OCI-LY1 (cell line): Measurements from ENCODE around the gene MRPL47.

Experiments used
- H2AFZ ChIP-seq: fragments of 200-600 bp; sonication (generic), shearing (Covaris generic); 2 replicates; pipeline ENCODE4 v1.6.0; 2014; ENCODE audit warnings: antibody characterized with exemption, mild to moderate bottlenecking, low read length
- H3F3A ChIP-seq: fragments of 200-600 bp; sonication (generic), shearing (Covaris generic); 2 replicates; pipeline ENCODE4 v1.6.0; 2014; ENCODE audit warnings: mild to moderate bottlenecking, antibody characterized with exemption, low read length, moderate library complexity; ENCODE audit not compliant: insufficient read depth
- H3K27ac ChIP-seq: fragments of 200-600 bp; sonication (generic); 2 replicates; pipeline ENCODE4 v1.5.1; 2014; ENCODE audit warnings: low read length, mixed run types, mild to moderate bottlenecking, low read depth; ENCODE audit not compliant: poor library complexity, severe bottlenecking
- H3K27me3 ChIP-seq: fragments of 200-600 bp; sonication (generic); 2 replicates; pipeline ENCODE4 v1.6.0; 2014; ENCODE audit warnings: antibody characterized with exemption, mild to moderate bottlenecking, low read length, moderate library complexity; ENCODE audit not compliant: insufficient read depth
- H3K36me3 ChIP-seq: fragments of 200-600 bp; sonication (generic); 2 replicates; pipeline ENCODE4 v1.6.1; 2014; ENCODE audit warnings: mild to moderate bottlenecking, antibody characterized with exemption, low read length, moderate library complexity, mixed read lengths; ENCODE audit not compliant: insufficient read depth
- H3K4me1 ChIP-seq: fragments of 200-600 bp; sonication (generic); 2 replicates; pipeline ENCODE4 v1.5.1; 2014; ENCODE audit warnings: mild to moderate bottlenecking, low read length, moderate library complexity; ENCODE audit not compliant: insufficient read depth, severe bottlenecking
- H3K4me2 ChIP-seq: fragments of 200-600 bp; sonication (generic), shearing (Covaris generic); 2 replicates; pipeline ENCODE4 v1.6.1; 2014; ENCODE audit warnings: low read length
- H3K4me3 ChIP-seq: fragments of 200-600 bp; sonication (generic); 2 replicates; pipeline ENCODE4 v1.5.1; 2014; ENCODE audit warnings: low read length, low read depth, mild to moderate bottlenecking, mixed read lengths; ENCODE audit not compliant: poor library complexity, severe bottlenecking
- H3K79me2 ChIP-seq: fragments of 200-600 bp; shearing (Covaris generic); 2 replicates; pipeline ENCODE4 v1.6.1; 2016; ENCODE audit warnings: mixed run types, low read length, mixed read lengths; ENCODE audit not compliant: insufficient read depth
- H3K9ac ChIP-seq: fragments of 200-600 bp; sonication (generic), shearing (Covaris generic); 2 replicates; pipeline ENCODE4 v1.6.1; 2014; ENCODE audit warnings: mild to moderate bottlenecking, low read length, mixed read lengths
- H3K9me2 ChIP-seq: fragments of 200-600 bp; sonication (generic), shearing (Covaris generic); 2 replicates; pipeline ENCODE4 v1.6.1; 2014; ENCODE audit warnings: low read depth, mild to moderate bottlenecking, low read length, mixed read lengths
- H3K9me3 ChIP-seq: fragments of 200-600 bp; shearing (Covaris generic); 2 replicates; pipeline ENCODE4 v1.6.1; 2014; ENCODE audit warnings: low read length, mixed read lengths
- H4K20me1 ChIP-seq: fragments of 200-600 bp; sonication (generic), shearing (Covaris generic); 2 replicates; pipeline ENCODE4 v1.6.0; 2016; ENCODE audit warnings: mild to moderate bottlenecking, low read length; ENCODE audit not compliant: insufficient read depth
- CTCF ChIP-seq: fragments of 200-600 bp; sonication (generic), shearing (Covaris generic); IDR thresholded peaks from 2 replicates; pipeline ENCODE4 v1.5.1; 2017; ENCODE audit warnings: mild to moderate bottlenecking, antibody characterized with exemption, low read length, moderate library complexity, mixed read lengths
- EZH2 ChIP-seq: fragments of 200-600 bp; sonication (generic), shearing (Covaris generic); IDR thresholded peaks from 2 replicates; pipeline ENCODE4 v1.8.0; 2017; ENCODE audit warnings: borderline replicate concordance, mixed run types, mild to moderate bottlenecking, antibody characterized with exemption, low read length, moderate library complexity, mixed read lengths

Gene MRPL47

GRCh38 chr3:179580992-179581391 lies 23.4 kb downstream of the MRPL47 start:
- TF ChIP-seq CTCF (no peak), EZH2 (no peak)
- Histone ChIP-seq H4K20me1 (0 out of 2 replicates have a peak, but pooled peaks cover 2% of the 10 kb centered on the region), H3K9ac (no peak overlapping the region), H3K4me2 (no peak overlapping the region), H3K36me3 (peaks cover 95% of the 10 kb centered on the region), H3K9me2 (no peaks in the 10 kb centered on the region), H3F3A (0 out of 2 replicates have a peak, but pooled peaks cover 3% of the 10 kb centered on the region), H3K27me3 (no peaks in the 10 kb centered on the region), H2AFZ (no peak overlapping the region), H3K79me2 (no peaks in the 10 kb centered on the region), H3K27ac (no peak overlapping the region), H3K4me1 (no peaks in the 10 kb centered on the region), H3K4me3 (no peak overlapping the region), H3K9me3 (no peaks in the 10 kb centered on the region)

GRCh38 chr3:179565496-179565895 lies 38.9 kb downstream of the MRPL47 start:
- no peak overlapping the region for H3K27ac ChIP-seq

DNA sequence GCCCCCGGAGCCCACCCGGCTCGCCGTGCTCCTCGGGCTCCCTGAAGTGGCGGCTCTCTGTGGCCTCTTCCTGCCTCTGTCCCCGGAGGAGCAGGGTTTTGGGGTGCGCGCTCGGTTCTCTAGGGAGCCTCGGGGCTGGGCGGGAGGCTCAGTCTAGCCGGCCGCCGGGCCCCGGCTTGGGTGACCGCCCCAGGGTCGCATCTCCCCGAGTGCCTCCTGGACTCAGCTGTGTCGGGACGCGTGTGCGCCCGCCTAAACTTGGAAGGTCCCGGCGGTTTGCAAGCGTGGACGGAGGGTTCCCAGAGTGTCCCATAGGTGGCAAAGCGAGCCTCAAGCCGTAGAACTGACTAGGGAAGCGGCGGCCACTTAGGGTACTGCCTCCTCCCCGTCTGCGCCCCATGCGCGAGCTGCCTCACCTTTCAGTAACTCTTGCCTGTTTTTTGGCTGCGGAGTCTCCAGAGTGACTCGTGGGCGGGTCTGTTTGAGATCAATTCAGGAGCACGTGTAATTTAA lies 41.1 kb downstream of the MRPL47 start:
- no peaks in the 10 kb centered on the region for H3K27me3 ChIP-seq
- H3K4me2 ChIP-seq: peak overlapping the region; percentile 88
- H4K20me1 ChIP-seq: no peaks in the 10 kb centered on the region
- H3K4me3 ChIP-seq: peak overlapping the region; percentile 84
- TF ChIP-seq EZH2 (no peak), CTCF (peak; percentile 34; the same call in 1 of the 2 replicates)
- no peaks in the 10 kb centered on the region for H3F3A ChIP-seq
- no peaks in the 10 kb centered on the region for H3K9me2 ChIP-seq
- H3K9me3 ChIP-seq: no peaks in the 10 kb centered on the region
- H3K27ac ChIP-seq: peak overlapping the region; percentile 22
- peaks cover 50% of the 10 kb centered on the region for H3K79me2 ChIP-seq
- H3K9ac ChIP-seq: peak overlapping the region; percentile 85
- H3K36me3 ChIP-seq: no peaks in the 10 kb centered on the region
- H2AFZ ChIP-seq: no peak overlapping the region
- peaks cover 23% of the 10 kb centered on the region for H3K4me1 ChIP-seq

More at GRCh38 chr3:179565496-179565895, 38.9 kb downstream of the MRPL47 start:
- H3K9ac ChIP-seq: no peak overlapping the region; the same call in 1 of the 2 replicates
- no peak overlapping the region for H2AFZ ChIP-seq
- H3K9me2 ChIP-seq: no peaks in the 10 kb centered on the region
- H3K79me2 ChIP-seq: peaks cover 59% of the 10 kb centered on the region
- H3K36me3 ChIP-seq: peaks cover 19% of the 10 kb centered on the region
- H3K4me1 ChIP-seq: peaks cover 23% of the 10 kb centered on the region
- TF ChIP-seq EZH2: no peak
- no peak for TF ChIP-seq CTCF
- no peaks in the 10 kb centered on the region for H3K27me3 ChIP-seq
- no peaks in the 10 kb centered on the region for H4K20me1 ChIP-seq
- no peaks in the 10 kb centered on the region for H3K9me3 ChIP-seq
- no peak overlapping the region for H3K4me3 ChIP-seq
- no peaks in the 10 kb centered on the region for H3F3A ChIP-seq
- peak overlapping the region; percentile 1; the same call in 1 of the 2 replicates for H3K4me2 ChIP-seq
